Glomerular visceral epithelial cell (primary cell): Measurements from ENCODE around the gene PSMG2.
"Not testable (repeated sequence)": the region's sequence is repeated elsewhere in the genome, so short reads cannot be mapped to it uniquely, and the experiment has no call there.

Experiments
- DNase-seq: peaks from one replicate; pipeline ENCODE4 v3.0.0-alpha.2; 2016; ENCODE audit errors: extremely low spot score

Gene PSMG2

DNA sequence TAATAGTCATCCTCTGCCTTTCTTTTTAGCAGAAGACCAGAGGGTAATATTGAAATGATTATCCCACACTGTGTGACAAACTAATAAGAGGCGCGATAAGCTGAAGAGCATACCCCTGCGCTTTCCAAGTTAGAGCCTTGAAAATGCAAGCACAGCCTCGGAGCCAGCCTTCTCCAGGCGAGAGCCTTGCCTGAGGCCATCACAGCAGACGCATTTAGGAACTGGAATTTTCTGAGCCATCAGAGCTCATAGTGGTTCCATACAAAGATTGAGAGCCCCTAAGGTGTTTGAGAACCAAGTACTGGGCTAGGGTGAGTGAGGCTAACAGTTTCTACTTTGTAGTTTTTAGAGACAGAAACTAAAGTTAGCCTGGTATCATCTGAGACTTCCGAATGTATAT lies 19.9 kb downstream of the PSMG2 start:
- no peak for DNase-seq

DNA sequence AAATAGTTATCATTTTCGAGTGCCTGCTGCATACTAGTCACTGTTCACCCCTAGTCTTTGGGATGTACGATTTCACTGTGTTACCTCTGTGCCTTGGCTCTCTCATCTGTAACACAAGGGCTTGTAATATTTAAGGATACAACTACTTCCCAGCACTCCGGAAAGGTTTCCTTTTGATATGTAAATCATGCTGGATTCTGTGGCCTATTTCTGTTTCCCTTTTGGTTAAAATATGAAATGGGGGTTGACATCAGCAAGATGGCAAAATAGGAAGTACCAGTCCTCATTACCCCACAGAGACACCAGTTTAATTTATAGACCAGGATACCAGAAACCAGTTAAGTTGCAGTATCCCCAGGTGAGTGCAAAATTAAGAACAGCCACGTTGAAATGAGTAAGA lies 23.5 kb downstream of the PSMG2 start:
- no peak for DNase-seq

DNA sequence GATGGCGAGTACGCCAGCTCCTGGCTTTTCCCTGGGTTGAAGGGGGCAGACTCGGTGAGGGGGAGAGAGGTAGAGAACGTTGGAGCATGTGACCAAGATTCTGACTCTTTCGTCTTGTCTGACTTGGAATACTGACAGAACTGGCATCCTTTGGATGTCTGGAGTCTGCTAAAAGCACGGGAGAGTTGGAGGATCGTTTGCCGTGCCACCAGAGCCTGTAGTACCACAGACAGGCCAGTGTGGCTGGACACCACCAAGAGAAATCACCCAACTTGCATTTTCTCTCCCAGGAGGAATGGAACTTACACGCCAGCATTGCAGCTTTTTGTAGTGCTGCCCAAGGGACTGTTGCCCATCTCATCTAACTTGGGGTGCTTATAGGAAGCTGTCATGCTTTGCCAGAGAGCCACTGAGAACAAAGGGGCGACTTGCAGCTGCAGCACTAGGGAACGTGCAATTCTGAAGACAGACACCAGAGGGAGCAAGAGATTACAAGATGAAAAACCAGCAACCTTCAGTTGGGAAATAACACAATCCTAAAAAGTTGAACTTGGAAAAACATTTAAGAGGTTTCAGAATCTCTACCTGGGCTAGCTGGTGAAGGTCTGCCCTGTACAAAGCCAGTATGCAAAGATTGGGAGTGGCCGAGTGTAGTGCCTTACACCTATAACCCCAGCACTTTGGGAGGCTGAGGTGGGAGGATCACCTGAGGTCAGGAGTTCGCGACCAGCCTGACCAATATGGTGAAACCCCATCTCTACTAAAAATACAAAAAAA lies 24.1 kb downstream of the PSMG2 start:
- peak; percentile 73 for DNase-seq

DNA sequence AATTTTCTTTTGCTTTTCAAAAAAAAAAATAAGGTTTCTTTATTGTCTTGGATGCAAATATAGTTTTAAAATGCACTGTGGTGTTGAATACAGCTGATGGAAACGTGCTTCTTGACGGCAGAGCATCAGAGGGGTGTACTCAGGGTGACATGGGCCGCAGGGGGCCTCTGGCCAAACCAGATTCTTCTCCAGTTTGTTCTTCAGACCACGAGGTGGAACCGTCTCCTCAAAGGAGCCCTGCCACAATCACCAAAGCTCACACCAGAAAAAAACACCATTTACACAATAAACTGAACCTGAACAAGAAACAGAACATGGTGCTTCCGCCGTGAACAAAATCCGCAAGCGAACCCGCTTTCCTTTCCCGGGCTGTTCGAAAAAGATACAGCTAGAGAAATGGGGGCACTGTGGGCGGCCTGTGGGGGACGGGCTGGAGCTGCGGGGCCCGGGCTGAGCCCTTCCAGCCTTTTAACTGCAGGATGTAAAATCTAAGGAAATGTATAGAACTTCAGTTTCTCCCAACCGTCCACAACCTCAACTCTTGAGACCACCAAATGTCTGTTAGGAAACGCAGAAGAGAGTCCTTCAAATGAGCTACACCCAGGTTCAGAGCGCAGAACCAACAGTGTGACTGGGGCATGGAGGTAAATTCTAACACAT lies 34.5 kb downstream of the PSMG2 start:
- DNase-seq = no peak

DNA sequence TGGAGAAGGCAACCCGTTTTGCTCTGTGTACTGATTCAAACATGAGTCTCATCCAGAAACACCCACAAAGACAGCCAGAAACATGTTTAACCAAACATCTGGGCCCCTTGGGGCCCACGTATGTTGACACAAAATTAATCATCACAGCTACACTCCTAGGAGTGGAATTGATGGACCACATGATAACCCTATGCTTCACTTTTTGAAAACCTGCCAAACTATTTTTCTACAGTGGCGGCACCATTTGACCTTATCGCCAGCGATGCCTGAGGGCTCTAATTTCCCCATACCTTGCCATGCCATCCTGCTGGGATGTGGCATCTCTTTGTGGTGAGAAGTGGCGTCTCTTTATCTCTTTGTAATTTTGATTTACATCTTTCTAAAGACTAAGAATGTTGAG lies 38.5 kb downstream of the PSMG2 start:
- no peak for DNase-seq

DNA sequence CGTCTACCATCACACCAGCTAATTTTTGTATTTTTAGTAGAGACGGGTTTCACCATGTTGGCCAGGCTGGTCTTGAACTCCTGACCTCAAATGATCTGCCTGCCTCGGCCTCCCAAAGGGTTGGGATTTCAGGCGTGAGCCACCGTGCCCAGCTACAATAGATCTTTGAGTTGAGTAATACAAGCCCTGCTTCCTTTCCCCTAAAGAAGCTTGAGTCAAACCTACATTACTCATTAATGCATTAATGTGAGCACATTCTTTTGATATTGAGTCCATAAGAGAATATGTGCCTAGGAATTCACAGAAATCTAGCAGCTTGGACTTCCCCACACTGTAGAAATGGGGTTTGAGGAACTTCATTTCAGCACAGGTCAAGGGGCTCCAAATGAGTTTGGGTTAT lies 39.6 kb downstream of the PSMG2 start:
- peak; percentile 12 for DNase-seq

DNA sequence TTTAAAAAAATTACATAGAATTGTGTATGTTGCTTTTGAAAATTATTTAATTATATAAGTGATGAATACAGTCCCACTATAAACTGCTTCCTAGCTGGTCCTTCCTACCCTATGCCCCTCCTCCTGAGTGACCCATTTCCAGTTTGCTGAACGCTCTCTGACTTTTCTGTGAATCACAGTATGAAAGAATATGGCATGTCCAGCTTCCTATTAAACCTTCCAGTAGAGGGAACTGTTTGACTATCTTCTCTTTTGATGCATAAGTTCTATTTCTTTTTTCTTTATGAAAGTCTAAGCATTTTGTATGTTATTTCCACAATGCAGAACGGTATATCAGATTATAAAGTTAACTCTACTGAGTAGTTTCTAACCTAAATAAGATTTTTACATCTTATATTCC lies 41.3 kb downstream of the PSMG2 start:
- DNase-seq = peak; percentile 58

DNA sequence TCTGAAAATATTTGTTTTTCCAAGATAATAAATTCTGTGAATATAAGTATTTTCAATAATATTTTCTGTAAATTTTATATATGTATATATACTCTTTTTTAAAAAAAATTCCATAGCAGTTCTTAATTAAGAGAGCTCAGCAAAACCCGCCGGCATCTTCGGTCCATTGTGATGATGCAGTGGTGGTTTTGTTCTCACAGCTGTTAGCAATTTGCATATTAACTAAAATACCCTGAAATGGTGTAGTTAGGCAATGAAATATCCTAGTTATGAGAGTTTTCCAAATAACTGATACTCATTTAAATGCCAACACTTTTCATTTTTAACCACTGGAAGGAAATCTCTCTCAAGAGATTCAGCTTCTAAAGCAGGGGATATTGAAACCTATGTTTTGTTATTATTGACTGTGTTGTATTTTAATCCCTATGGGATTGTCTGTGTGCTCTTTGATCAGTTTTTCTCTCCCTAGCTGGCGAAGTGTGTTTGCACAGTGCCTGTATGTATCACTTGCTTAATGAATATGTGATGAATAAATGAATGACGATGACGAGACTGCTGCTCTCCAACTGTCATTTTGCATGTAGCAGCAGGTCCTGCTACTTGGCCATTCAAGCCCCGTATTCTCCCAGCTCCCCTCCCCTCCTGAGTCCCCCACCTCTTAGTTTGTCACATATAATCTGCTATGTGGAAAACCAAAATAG lies 42.4 kb downstream of the PSMG2 start:
- DNase-seq = no peak

DNA sequence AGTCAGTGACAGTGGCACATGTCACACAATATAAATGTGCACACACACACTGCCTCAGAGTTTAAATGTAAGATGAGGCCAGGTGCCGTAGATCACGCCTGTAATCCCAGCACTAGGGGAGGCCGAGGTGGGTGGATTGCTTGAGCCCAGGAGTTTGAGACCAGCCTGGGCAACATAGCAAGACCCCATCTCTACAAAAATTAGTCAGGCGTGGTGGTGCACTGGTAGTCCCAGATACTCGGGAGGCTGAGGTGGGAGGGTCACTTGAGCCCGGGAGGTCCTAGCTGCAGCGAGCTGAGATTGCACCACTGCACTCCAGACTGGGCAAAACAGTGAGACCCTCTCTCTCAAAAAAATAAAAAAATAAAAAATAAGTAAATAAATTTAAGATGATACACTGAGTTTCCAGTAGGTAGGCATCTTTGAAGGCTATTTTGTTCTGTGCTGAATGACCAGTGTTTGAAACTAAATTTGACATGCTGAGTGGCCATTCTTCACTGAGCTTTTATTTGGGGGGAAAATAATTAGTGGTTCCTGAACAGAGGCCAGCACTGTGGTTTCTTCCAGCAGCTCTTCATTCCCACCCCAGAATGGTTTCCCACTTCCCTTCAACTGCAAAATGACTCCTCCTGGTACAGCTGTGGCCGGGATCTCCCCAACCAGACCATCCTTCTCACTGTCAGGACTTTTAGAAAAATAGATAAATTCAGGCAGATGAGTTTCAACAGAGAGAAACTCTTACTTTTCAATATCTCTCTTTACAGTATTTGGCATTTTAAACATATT lies 44.9 kb downstream of the PSMG2 start:
- no peak for DNase-seq

DNA sequence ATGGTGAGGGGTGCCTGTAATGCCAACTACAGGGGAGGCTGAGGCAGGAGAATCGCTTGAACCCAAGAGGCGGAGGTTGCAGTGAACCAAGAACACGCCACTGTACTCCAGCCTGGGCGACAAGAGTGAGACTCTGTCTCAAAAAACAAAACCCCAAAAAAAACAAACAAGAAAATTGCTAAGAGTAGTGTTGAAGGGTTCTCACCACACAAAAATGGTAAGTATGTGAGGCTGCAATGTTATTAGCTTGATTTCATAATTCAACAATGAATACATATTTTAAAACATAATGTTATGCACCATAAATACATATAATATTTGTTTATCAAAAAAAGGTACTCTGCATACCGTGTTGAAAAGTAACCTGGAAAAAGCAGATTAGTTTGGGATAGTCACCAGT lies 45.8 kb downstream of the PSMG2 start:
- DNase-seq = no peak

DNA sequence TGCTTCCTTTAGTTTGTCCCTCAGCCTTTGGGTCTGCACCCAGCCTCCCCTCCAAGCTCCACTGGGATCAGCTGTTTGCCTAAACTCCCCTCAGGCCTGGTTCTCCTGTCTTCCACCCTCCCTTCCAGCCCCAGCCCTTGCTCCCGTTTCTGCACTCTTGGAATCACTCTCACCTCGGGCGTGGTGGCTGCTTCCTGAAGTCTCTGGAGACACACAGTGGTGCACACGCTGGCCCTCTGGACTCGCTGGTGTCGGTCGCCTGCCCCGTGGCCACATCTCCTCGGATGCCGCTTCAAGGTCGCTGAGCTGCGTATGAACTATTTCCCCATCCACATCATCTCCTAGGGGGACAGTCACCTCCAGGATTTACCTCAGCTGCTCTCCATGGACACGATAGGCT lies 46.3 kb downstream of the PSMG2 start:
- no peak for DNase-seq

DNA sequence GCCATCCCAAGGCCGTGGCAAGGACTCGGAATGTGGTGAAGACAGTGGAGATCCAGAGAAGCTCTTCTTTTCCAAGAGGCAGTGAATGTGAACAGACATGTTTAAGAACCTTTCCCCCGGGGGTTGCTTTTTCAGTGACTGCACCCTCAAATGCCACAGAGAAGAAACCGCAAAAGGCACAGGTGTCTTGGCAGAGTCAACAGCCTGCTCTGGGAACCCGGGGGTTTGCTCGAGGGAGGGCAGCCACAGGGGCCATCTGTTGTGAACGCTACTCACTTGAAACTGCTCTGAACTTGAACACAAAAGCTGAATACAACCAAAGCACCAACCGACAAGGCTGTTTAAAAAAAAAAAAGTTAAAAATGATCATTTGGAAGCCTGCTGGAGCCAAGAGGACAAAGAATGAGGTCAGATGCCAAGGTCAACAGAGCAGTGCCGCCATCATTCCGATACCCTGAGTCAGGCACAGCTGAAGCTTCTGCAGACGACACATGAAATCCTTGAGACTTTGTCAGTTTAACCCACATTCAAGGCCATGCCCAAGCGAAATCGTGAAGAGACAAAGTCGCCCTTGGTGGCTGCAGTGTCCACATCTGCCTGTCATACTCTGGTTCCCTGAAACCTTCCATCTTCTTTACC lies 47.4 kb downstream of the PSMG2 start:
- peak; percentile 13 for DNase-seq

DNA sequence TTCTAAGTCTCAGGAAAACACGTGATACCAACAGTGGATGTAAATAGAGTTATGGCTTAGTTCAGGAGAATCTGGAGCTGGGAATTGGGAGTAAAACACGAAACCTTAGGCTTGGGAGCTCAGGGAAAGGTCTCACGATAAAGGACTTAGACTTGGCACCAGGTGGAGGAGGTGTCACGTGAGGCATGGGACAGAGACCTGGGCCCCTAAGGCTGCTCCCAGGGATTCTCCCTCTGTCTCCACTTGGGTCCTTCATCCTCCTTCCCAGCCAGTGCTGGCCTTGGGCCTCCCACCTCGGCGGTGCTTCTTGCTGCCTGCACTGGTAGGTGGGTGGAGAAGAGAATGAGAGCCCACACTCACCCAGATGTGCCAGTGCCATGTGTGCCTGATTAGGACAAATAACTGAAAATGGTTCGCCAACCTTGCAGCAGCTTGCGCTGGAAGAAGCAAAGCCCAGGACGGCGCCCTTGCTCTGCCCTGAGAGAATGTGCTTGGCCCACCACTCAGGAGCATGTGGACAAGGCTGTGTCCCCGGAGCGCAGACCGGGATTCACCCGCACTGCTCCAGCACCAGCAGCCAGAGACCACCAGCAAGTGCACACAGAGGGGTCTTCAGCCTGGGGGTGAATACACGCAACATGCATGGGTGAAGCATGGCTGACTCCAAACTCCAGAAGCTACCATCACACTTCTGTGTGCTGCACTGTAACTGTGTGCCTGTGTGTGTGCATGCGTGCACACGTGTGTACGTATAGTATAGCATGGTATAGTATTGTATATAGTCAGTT lies 48.1 kb downstream of the PSMG2 start:
- DNase-seq = no peak

DNA sequence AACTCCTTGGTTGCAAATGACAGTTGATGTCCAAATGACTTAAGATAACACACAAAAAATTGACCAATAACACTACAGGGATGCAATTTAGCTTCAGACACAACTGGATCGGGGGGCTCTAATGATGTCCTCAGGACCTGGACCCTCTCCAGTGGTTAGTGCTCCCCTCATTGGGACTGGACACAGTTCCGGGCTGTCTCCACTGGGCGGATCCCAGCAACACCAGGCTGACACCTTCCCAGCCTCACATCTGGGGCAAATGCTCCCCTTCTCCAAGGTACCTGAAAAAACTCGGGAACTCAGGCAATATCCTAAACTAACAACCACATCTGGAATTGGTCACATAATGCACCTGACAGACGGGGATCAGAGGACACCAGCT lies 48.7 kb downstream of the PSMG2 start:
- no peak for DNase-seq

DNA sequence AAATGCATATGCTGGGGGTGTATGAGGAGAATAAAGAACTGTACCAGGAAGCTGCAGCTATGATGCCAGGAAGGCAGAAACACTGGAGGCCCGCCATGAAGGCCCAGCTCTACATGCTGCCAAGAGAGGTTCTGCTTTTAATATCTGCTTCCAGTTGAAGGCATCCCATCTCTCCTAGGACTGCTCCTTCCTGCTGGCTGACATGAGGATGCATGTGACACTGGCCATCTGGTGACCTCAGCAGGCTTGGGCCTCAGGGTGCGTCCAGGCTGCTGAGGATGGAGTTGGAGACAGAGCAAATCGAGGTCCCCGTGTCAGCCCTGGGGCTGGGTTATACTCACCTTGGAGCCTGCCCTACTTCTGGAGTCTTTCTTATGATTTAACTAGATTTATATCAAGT lies 49.0 kb downstream of the PSMG2 start:
- DNase-seq = no peak

DNA sequence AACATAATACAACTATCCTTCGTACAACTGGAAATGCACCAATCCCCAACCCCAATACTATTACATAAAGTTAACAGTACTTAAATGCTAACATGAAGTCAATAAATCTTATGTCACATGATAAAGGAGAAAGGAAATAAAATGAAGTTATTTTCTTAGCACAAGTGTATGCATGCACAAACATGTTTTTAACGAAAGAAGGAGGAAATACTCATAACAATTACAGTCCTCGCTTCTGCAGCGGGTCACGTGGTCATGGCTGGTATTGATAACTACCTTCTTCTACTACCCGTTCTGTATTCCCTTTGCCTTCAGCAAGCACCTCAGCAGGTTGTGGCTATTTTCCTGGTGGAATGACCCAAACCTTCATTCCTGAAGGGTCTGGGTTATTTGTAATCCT lies 51.7 kb downstream of the PSMG2 start:
- no peak for DNase-seq

DNA sequence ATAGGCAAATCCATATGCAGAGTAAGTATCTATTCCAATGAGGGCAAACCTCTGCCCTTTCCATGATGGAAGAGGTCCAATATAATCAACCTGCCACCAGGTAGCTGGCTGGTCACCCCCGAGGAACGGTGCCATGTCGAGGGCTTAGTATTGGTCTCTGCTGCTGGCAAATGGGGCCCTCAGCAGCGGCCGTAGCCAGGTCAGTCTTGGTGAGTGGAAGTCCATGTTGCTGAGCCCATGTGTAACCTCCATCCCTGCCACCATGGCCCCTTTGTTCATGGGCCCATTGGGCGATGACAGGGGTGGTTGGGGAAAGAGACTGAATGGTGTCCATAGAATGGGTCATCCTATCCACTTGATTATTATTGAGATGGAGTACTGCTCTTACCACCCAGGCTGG lies 52.8 kb downstream of the PSMG2 start:
- DNase-seq = not testable (repeated sequence)

DNA sequence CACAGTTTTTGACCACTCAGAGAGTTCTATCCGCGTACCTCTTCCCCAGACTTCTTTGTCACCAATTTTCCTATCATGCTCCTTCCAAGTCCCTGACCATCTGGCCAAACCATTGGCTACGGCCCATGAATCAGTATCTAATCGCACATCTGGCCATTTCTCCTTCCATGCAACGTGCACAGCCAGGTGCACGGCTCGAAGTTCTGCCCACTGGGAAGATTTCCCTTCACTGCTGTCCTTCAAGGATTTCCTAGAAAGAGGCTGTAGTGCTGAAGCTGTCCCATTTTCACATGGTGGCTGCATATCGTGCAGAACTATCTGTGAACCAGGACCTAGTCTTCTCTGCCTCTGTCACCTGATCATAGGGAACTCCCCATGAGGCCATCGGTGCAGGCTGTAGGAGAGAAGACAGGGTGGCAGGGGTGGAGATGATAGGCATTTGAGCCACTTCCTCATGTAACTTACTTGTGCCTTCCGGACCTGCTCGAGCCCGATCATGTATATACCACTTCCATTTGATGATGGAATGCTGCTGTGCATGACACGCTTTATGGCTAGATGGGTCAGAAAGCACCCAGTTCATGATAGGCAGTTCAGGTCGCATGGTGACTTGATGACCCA lies 53.9 kb downstream of the PSMG2 start:
- DNase-seq = not testable (repeated sequence)

DNA sequence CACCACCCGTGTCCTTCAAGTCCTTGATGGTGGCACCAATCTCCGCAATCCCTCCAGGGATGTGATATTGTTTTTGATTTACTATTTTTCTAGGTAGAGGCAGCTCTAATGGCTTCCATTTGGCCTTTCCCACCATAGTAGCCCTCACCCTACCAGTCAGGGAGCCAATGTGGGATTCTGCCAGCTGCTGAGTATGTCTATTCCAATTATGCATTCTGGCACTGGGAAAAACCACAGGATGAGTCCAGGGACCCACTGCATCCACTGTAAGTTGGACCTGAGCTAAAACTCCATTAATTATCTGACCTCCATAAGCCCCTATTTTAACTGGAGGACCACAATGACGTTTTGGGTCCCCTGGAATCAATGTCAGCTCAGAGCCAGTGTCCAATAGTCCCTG lies 55.7 kb downstream of the PSMG2 start:
- not testable (repeated sequence) for DNase-seq

DNA sequence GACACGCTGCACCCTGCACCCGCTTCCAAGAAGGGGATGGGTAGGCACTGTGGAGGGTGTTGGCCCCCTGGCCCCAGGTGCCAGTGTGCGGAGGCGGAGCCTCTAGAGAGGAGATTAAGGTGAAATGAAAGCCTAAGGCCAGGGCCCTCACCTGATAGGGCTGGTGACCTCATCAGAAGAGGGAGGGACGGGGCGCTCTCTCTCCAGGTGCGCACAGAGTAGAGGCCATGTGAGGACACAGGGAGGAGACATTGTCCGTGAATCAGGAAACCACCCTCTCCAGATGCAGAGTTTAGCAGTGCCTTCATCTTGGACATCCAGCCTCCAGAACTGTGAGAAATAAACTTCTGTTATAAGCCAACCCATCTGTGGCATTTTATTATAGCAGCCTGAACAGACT lies 62.3 kb downstream of the PSMG2 start:
- no peak for DNase-seq
